Endothelial cell of umbilical vein (primary cell): ENCODE measurements around the gene TIFAB. TPM values are rescaled to one million over a fixed set of nuclear protein-coding genes. Genes with fewer than 3 reads are reported as not detected.

ENCODE experiments used
- BruUV-seq: library from RNA; stranded (reverse); fragments of 400-500 nt; replicated peaks from 2 replicates; lab custom pipeline; 2021; lab: Mats Ljungman, UMichigan
- CTCF ChIA-PET: fragments of 300-600, 350-600 bp; sonication (Branson Sonifier 250); formaldehyde crosslinking; loops from one replicate; lab custom pipeline; 2021; ENCODE audit warnings: antibody characterized with exemption, inconsistent platforms; lab: Charles Lee
- POLR2A ChIA-PET: fragments of 300-600, 350-600 bp; sonication (Branson Sonifier 250); formaldehyde crosslinking; loops from one replicate; lab custom pipeline; 2021; ENCODE audit warnings: antibody characterized with exemption, inconsistent platforms; lab: Charles Lee
- DNase-seq: peaks from one replicate; pipeline ENCODE4 v3.0.0-alpha.2; 2011; ENCODE audit warnings: low read depth, low spot score
- FAIRE-seq: peaks from 2 replicates; lab custom pipeline; 2011; peaks lifted over from hg19 to GRCh38; lab: Jason Lieb, UNC
- H2AFZ ChIP-seq: 2 replicates; pipeline ENCODE4 v1.6.0; 2012; ENCODE audit warnings: low read depth, low read length, control low read depth, inconsistent platforms
- H3K27ac ChIP-seq: 2 replicates; pipeline ENCODE4 v1.5.1; 2011; ENCODE audit warnings: low read depth, mild to moderate bottlenecking, control low read depth, low read length, moderate library complexity; ENCODE audit not compliant: insufficient read depth
- H3K27me3 ChIP-seq, 2 experiments: 2 replicates each; pipeline versions ENCODE4 v1.6.0 to v1.6.1; 2011; ENCODE audit warnings: low read length in 2 of 2, mixed read lengths in 1 of 2; ENCODE audit not compliant: control insufficient read depth in 2 of 2, insufficient read depth in 2 of 2
- H3K36me3 ChIP-seq, 2 experiments: 2 replicates in 1 of 2; 3 replicates in 1 of 2; pipeline ENCODE4 v1.5.1; 2011; ENCODE audit warnings: low read length in 2 of 2, mild to moderate bottlenecking in 1 of 2, moderate library complexity in 1 of 2; ENCODE audit not compliant: control insufficient read depth in 2 of 2, insufficient read depth in 2 of 2; ENCODE audit errors: extremely low read depth in 1 of 2
- H3K4me1 ChIP-seq: 3 replicates; pipeline ENCODE4 v1.5.1; 2011; ENCODE audit warnings: mild to moderate bottlenecking, low read length; ENCODE audit not compliant: control insufficient read depth, insufficient read depth; ENCODE audit errors: extremely low read depth
- H3K4me2 ChIP-seq: 2 replicates; pipeline ENCODE4 v1.6.1; 2011; ENCODE audit warnings: low read length, control low read depth, mixed read lengths; ENCODE audit not compliant: insufficient read depth
- H3K4me3 ChIP-seq, 3 experiments: fragments of 200-600 bp in 1 of 3; sonication (generic), shearing (Covaris generic) in 1 of 3; replicated peaks in 1 of 3; 2 replicates each; pipeline ENCODE4 v1.5.1; 2011 to 2016; ENCODE audit warnings: control low read depth in 3 of 3, low read length in 3 of 3, mild to moderate bottlenecking in 2 of 3, inconsistent platforms in 1 of 3, low read depth in 1 of 3, moderate library complexity in 1 of 3; ENCODE audit not compliant: insufficient read depth in 1 of 3
- H3K79me2 ChIP-seq: 2 replicates; pipeline ENCODE4 v1.6.0; 2012; ENCODE audit warnings: low read length, inconsistent platforms; ENCODE audit not compliant: control insufficient read depth, insufficient read depth
- H3K9ac ChIP-seq: replicated peaks from 2 replicates; pipeline ENCODE3; 2011; ENCODE audit warnings: low read length, control low read depth; ENCODE audit not compliant: insufficient read depth; ENCODE audit errors: extremely low read depth
- H3K9me1 ChIP-seq: replicated peaks from 3 replicates; pipeline ENCODE4 v1.6.0; 2011; ENCODE audit warnings: mild to moderate bottlenecking, low read length; ENCODE audit not compliant: control insufficient read depth, insufficient read depth; ENCODE audit errors: extremely low read depth
- H3K9me3 ChIP-seq: replicated peaks from 2 replicates; pipeline ENCODE4 v1.5.1; 2012; ENCODE audit warnings: low read length, inconsistent platforms; ENCODE audit not compliant: control insufficient read depth, insufficient read depth
- H4K20me1 ChIP-seq: replicated peaks from 2 replicates; pipeline ENCODE3; 2011; ENCODE audit warnings: mild to moderate bottlenecking, low read length; ENCODE audit not compliant: control insufficient read depth, insufficient read depth; ENCODE audit errors: extremely low read depth
- EZH2 ChIP-seq: IDR thresholded peaks from 2 replicates; pipeline ENCODE4 v1.6.1; 2012; ENCODE audit warnings: borderline replicate concordance, low read depth, mild to moderate bottlenecking, moderate library complexity, low read length, inconsistent platforms; ENCODE audit not compliant: severe bottlenecking
- FOS ChIP-seq: IDR thresholded peaks from 2 replicates; pipeline ENCODE4 v1.6.1; 2011; ENCODE audit warnings: mild to moderate bottlenecking, low read length, moderate library complexity, borderline replicate concordance; ENCODE audit not compliant: insufficient read depth
- GATA2 ChIP-seq: IDR thresholded peaks from 2 replicates; pipeline ENCODE4 v1.7.0; 2011; ENCODE audit warnings: low read depth, mild to moderate bottlenecking, moderate library complexity, mixed read lengths, low read length; ENCODE audit not compliant: insufficient read length, insufficient read depth
- MYC ChIP-seq: IDR thresholded peaks from one replicate; pipeline ENCODE4 v1.6.1; 2011; ENCODE audit warnings: mild to moderate bottlenecking, low read depth, low read length
- POLR2A ChIP-seq: IDR thresholded peaks from 2 replicates; pipeline ENCODE4 v1.6.1; 2012; ENCODE audit warnings: low read depth, mild to moderate bottlenecking, control low read depth, low read length
- POLR2AphosphoS5 ChIP-seq: IDR thresholded peaks from 2 replicates; pipeline ENCODE4 v1.6.1; 2012; ENCODE audit warnings: low read depth, mild to moderate bottlenecking, control low read depth, low read length, moderate library complexity; ENCODE audit not compliant: insufficient read depth
- dilution Hi-C: fragments of 300-500 bp; cut with MboI; formaldehyde crosslinking; loops from one replicate; pipeline ENCODE4 v1.15.0; 2019; ENCODE audit warnings: low sequenced_read_pairs; ENCODE audit not compliant: extremely low pct_ligation_motif_present
- intact Hi-C: fragments of 100-400 bp; cut with micrococcal nuclease; formaldehyde crosslinking; loops from one replicate; pipeline ENCODE4 v1.10.0; 2022
- polyA plus RNA-seq, 4 experiments: library from polyadenylated mRNA; depleted of rRNA in 3 of 4; stranded (reverse) in 3 of 4; unstranded in 1 of 4; fragments of >200 nt; gene quantifications; 2 replicates each; pipeline versions ENCODE4 v1.2.1 to v1.2.3, GENCODE V29; 2011 to 2012; ENCODE audit warnings: missing spikeins in 1 of 4
- total RNA-seq: library from RNA; stranded (reverse); gene quantifications from 2 replicates; pipeline ENCODE4 v1.2.3, GENCODE V29; 2021
- TF ChIP-seq, protein P1 (sequence below), 2 donors: IDR thresholded peaks; 1 replicate in 1 of 2; 2 replicates in 1 of 2; pipeline ENCODE4 v1.5.1; 2011; ENCODE audit warnings: low read length in 2 of 2, mild to moderate bottlenecking in 2 of 2, moderate library complexity in 2 of 2, control low read depth in 1 of 2, inconsistent platforms in 1 of 2, low read depth in 1 of 2; ENCODE audit not compliant: insufficient read depth in 1 of 2; ENCODE audit errors: extremely low read depth in 1 of 2

Gene TIFAB
- total and polyA plus RNA-seq, 2 donors (not counting 3 experiments of a cell fraction or from before 2014, with no cell fraction given): not detected

DNA sequence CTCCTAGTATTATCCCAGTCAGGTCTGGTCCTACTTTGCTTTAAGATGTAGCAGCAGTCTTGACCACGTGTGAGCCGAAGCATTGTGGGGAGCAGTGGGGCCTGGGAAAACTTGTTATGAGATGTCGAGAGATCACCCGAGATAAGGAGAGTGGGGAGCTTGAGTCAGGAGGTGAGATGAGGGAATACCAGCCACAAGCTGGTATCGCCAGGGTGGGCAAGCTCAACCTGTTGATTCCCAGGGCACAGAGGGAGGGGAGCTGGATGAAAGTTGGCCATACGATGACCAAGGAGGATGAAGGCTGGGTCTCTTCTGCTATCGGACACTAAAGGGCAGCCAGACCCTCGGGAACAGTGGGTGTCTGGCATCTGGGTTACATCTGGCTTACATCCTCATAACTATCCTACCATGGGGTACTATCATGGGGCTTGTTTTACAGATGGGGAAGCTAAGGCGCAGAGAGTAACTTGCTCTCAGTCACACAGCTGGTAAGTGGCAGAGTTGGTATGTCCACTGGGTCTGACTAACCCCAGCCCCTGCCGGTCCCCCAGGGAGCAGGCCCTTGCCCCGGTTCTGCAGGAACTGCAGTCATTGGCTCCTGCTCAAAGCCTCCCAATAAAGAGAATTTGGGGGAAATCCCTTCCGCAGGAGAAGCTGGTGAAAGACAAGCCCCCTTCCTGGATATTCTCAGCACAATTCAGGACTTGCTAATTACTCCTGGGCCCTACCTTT, 13.4 kb upstream of the TIFAB start:
- ChIA-PET POLR2A (no interaction called here), CTCF (interaction anchor here (1.0 to 21.5 kb wide), 20 partner anchors 9 to 365 kb away, joined by 3 to 664 read pairs (median 8); no protein-coding TSS in a partner anchor)
- peaks cover 39 to 50% of the 10 kb centered on the region in 2 experiments for H3K27me3 ChIP-seq
- H2AFZ ChIP-seq: no peak overlapping the region
- FAIRE-seq: no peak
- no peak overlapping the region for H3K9ac ChIP-seq
- no peak overlapping the region for H3K4me2 ChIP-seq
- H3K4me3 ChIP-seq: no peak overlapping the region
- no peaks in the 10 kb centered on the region for H3K9me3 ChIP-seq
- no peaks in the 10 kb centered on the region for H4K20me1 ChIP-seq
- H3K27ac ChIP-seq: no peak overlapping the region
- BruUV-seq: no TSS peak
- H3K79me2 ChIP-seq: no peaks in the 10 kb centered on the region
- no peaks in the 10 kb centered on the region for H3K9me1 ChIP-seq
- no peak for DNase-seq
- no peaks in the 10 kb centered on the region for H3K36me3 ChIP-seq
- intact Hi-C loops (loop anchor here (1.0 kb wide), 3 partner anchors 87 to 105 kb away; no protein-coding TSS in a partner anchor), dilution Hi-C loops (loop anchor here (25.0 kb wide), 1 partner anchor 97 kb away; no protein-coding TSS in a partner anchor)
- no peak for TF ChIP-seq POLR2AphosphoS5
- TF ChIP-seq FOS: no peak
- no peak for TF ChIP-seq MYC
- TF ChIP-seq EZH2: no peak
- peaks cover 3% of the 10 kb centered on the region for H3K4me1 ChIP-seq

DNA sequence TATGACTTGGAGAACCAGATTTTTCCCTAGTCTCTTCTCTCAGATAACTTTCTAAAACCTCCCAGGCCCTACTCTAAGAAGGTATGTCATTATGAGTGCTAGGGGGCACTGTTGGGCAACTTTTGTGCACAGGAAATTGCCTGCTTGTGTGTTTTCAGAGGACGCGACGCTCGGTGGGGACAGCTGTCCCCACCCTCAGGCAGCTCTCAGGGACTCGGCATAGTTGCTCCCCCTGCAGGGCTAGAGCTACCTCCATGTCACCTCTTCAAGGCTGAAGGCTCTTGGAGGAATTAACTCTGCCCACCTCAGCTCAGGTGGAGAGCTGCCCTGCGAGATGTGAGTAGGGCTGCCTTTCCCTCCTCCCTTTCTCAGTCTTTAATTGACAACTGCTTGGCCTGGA, 10.2 kb upstream of the TIFAB start:
- peak; percentile 37 for DNase-seq
- H3K27me3 ChIP-seq: peaks cover 32 to 33% of the 10 kb centered on the region in 2 experiments
- H3K4me2 ChIP-seq: no peak overlapping the region
- no peak overlapping the region for H3K9ac ChIP-seq
- TF ChIP-seq POLR2AphosphoS5 (no peak), POLR2A (no peak), GATA2 (no peak)
- TF ChIP-seq, protein P1, sequence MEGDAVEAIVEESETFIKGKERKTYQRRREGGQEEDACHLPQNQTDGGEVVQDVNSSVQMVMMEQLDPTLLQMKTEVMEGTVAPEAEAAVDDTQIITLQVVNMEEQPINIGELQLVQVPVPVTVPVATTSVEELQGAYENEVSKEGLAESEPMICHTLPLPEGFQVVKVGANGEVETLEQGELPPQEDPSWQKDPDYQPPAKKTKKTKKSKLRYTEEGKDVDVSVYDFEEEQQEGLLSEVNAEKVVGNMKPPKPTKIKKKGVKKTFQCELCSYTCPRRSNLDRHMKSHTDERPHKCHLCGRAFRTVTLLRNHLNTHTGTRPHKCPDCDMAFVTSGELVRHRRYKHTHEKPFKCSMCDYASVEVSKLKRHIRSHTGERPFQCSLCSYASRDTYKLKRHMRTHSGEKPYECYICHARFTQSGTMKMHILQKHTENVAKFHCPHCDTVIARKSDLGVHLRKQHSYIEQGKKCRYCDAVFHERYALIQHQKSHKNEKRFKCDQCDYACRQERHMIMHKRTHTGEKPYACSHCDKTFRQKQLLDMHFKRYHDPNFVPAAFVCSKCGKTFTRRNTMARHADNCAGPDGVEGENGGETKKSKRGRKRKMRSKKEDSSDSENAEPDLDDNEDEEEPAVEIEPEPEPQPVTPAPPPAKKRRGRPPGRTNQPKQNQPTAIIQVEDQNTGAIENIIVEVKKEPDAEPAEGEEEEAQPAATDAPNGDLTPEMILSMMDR (IDR thresholded peaks at IDR 0.05; ENCODE audit: extremely low read depth in 1 of 2, insufficient read depth in 1 of 2, low read depth in 1 of 2, low read length in 2 of 2): peak; percentile 34 to 40
- H3K79me2 ChIP-seq: no peaks in the 10 kb centered on the region
- no peak overlapping the region for H2AFZ ChIP-seq
- POLR2A ChIA-PET: no interaction called here
- no peak overlapping the region for H3K27ac ChIP-seq
- intact Hi-C loops (loop anchor here (1.0 kb wide), 3 partner anchors 90 to 368 kb away; no protein-coding TSS in a partner anchor), dilution Hi-C loops (loop anchor here (25.0 kb wide), 1 partner anchor 100 kb away; no protein-coding TSS in a partner anchor)
- no peaks in the 10 kb centered on the region for H3K9me1 ChIP-seq
- no peak for FAIRE-seq
- no peaks in the 10 kb centered on the region for H3K36me3 ChIP-seq
- H3K4me3 ChIP-seq: no peak overlapping the region
- CTCF ChIA-PET: interaction anchor here (0.7 to 21.5 kb wide), 11 partner anchors 14 to 368 kb away, joined by 3 to 664 read pairs (median 3); no protein-coding TSS in a partner anchor
- no peaks in the 10 kb centered on the region for H3K9me3 ChIP-seq
- H3K4me1 ChIP-seq: peaks cover 3% of the 10 kb centered on the region
- no TSS peak for BruUV-seq
- H4K20me1 ChIP-seq: no peaks in the 10 kb centered on the region
